Endothelial cell of umbilical vein (primary cell): ENCODE results near the gene INPP5J.

ENCODE experiments used
- EZH2 ChIP-seq: IDR thresholded peaks from 2 replicates; pipeline ENCODE4 v1.6.1; 2012; ENCODE audit warnings: borderline replicate concordance, low read depth, mild to moderate bottlenecking, moderate library complexity, low read length, inconsistent platforms; ENCODE audit not compliant: severe bottlenecking
- FOS ChIP-seq: IDR thresholded peaks from 2 replicates; pipeline ENCODE4 v1.6.1; 2011; ENCODE audit warnings: mild to moderate bottlenecking, low read length, moderate library complexity, borderline replicate concordance; ENCODE audit not compliant: insufficient read depth
- JUN ChIP-seq: IDR thresholded peaks from 2 replicates; pipeline ENCODE4 v1.6.1; 2011; ENCODE audit warnings: borderline replicate concordance, low read depth; ENCODE audit not compliant: insufficient read length, insufficient read depth
- POLR2A ChIP-seq: IDR thresholded peaks from 2 replicates; pipeline ENCODE4 v1.6.1; 2012; ENCODE audit warnings: low read depth, mild to moderate bottlenecking, control low read depth, low read length
- POLR2AphosphoS5 ChIP-seq: IDR thresholded peaks from 2 replicates; pipeline ENCODE4 v1.6.1; 2012; ENCODE audit warnings: low read depth, mild to moderate bottlenecking, control low read depth, low read length, moderate library complexity; ENCODE audit not compliant: insufficient read depth
- TF ChIP-seq, protein P1 (sequence below), 2 donors: IDR thresholded peaks; 1 replicate in 1 of 2; 2 replicates in 1 of 2; pipeline ENCODE4 v1.5.1; 2011; ENCODE audit warnings: low read length in 2 of 2, mild to moderate bottlenecking in 2 of 2, moderate library complexity in 2 of 2, control low read depth in 1 of 2, inconsistent platforms in 1 of 2, low read depth in 1 of 2; ENCODE audit not compliant: insufficient read depth in 1 of 2; ENCODE audit errors: extremely low read depth in 1 of 2
- TF ChIP-seq, protein P2 (sequence below): IDR thresholded peaks from 2 replicates; pipeline ENCODE4 v1.6.1; 2011; ENCODE audit not compliant: insufficient read depth, insufficient read length

DNA sequence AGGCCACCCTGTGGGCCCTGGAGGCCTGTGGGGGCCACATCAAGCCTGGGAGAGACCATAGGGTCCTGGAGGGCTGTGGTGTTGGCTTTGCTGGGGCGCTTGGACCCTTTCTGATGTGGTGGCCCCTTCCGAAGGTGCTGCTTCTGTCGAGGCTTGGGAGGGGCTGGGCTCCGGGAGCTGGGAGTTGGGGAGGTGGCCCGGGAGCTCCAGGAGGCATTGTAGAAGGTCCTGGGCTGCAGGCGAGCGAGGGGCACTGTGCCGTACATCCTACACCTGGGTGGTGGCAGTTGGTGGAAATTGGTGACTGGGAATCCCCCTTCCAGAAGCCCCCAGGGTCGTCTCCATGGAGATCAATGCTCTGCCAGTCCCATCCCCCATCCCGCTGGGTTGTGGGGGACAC is 15.0 kb downstream of the INPP5J start:
- TF ChIP-seq POLR2A (no peak), EZH2 (no peak), POLR2AphosphoS5 (no peak), FOS (no peak), JUN (no peak)
- TF ChIP-seq, protein P1, sequence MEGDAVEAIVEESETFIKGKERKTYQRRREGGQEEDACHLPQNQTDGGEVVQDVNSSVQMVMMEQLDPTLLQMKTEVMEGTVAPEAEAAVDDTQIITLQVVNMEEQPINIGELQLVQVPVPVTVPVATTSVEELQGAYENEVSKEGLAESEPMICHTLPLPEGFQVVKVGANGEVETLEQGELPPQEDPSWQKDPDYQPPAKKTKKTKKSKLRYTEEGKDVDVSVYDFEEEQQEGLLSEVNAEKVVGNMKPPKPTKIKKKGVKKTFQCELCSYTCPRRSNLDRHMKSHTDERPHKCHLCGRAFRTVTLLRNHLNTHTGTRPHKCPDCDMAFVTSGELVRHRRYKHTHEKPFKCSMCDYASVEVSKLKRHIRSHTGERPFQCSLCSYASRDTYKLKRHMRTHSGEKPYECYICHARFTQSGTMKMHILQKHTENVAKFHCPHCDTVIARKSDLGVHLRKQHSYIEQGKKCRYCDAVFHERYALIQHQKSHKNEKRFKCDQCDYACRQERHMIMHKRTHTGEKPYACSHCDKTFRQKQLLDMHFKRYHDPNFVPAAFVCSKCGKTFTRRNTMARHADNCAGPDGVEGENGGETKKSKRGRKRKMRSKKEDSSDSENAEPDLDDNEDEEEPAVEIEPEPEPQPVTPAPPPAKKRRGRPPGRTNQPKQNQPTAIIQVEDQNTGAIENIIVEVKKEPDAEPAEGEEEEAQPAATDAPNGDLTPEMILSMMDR (IDR thresholded peaks at IDR 0.05; ENCODE audit: extremely low read depth in 1 of 2, insufficient read depth in 1 of 2, low read depth in 1 of 2, low read length in 2 of 2), result no peak
- TF ChIP-seq, protein P2, sequence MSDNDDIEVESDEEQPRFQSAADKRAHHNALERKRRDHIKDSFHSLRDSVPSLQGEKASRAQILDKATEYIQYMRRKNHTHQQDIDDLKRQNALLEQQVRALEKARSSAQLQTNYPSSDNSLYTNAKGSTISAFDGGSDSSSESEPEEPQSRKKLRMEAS, result no peak
